ENCODE data around the gene EML4. TPM values are rescaled to one million over a fixed set of nuclear protein-coding genes. Genes with fewer than 3 reads are reported as not detected.

Gene EML4
- total RNA-seq, 1 donor = 88.1 TPM

GRCh38 chr2:42310007-42310515, 140.9 kb downstream of the EML4 start:
- no peak for TF ChIP-seq CTCF (IDR thresholded peaks at IDR 0.05; ENCODE audit: insufficient read depth, low read depth, low read length)
- no peak overlapping the region for H3K4me3 ChIP-seq (ENCODE audit: low read depth, low read length)
- no peak for DNase-seq (ENCODE audit: low read depth)

- TF ChIP-seq CTCF (IDR thresholded peaks at IDR 0.05; ENCODE audit: insufficient read depth, low read depth, low read length) = no peak
- no peak overlapping the region for H3K4me3 ChIP-seq (ENCODE audit: low read depth, low read length)
- DNase-seq (ENCODE audit: low read depth) = no peak
Measured at GRCh38 chr2:42312106-42312505, 143.0 kb downstream of the EML4 start.

DNA sequence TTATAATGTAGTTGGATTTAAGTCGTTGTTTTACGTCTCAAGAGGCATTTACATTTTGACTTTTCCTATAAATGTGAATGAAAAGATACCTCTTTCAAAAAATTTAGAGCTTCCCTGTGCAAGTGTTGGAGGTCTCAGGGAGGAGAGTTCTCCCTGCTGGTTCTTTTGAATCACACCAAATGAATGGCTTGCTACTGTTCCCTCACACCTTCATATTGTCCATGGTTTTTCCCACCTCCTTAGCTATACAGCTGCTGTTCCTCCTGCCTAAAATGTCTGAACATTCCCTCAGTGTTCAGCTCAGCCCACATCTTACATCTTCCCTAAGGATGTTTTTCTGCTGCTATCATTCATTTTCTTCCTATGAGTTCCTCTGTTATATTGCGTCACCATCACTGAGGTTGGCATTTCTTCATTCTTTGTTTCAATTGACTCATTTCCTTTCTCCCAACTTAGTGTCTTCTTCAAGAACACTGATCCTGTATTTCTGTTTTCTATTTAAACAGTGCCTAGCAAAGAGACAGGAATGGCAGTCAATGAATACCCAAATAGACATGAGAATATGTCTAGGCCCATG, 145.8 kb downstream of the EML4 start:
- no peak for TF ChIP-seq CTCF (IDR thresholded peaks at IDR 0.05; ENCODE audit: insufficient read depth, low read depth, low read length)
- DNase-seq (ENCODE audit: low read depth) = peak; percentile 85
- no peak overlapping the region for H3K4me3 ChIP-seq (ENCODE audit: low read depth, low read length)

- no peak for TF ChIP-seq CTCF (IDR thresholded peaks at IDR 0.05; ENCODE audit: insufficient read depth, low read depth, low read length)
- DNase-seq (ENCODE audit: low read depth) = no peak
- no peak overlapping the region for H3K4me3 ChIP-seq (ENCODE audit: low read depth, low read length)
Measured at GRCh38 chr2:42315844-42316470, 146.8 kb downstream of the EML4 start.

DNA sequence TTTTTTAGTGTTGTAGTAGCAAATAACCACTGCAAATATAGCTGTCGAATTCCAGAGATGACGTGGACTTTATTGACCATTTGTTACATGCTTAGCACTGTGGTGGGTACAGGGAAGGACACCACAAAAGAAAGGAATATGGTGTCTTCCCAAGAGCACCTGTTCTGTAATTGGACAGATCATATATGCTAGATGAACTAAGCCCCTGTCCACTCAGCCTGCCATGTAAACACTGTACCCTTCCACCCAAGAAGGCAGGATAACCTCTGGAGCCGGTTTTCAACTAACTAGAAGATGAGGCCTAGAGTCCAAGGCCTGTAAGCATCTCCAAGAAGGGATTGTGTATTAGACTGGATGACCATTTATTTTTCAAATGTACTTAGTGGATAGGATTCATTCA, 147.8 kb downstream of the EML4 start:
- TF ChIP-seq CTCF (IDR thresholded peaks at IDR 0.05; ENCODE audit: insufficient read depth, low read depth, low read length) = no peak

DNA sequence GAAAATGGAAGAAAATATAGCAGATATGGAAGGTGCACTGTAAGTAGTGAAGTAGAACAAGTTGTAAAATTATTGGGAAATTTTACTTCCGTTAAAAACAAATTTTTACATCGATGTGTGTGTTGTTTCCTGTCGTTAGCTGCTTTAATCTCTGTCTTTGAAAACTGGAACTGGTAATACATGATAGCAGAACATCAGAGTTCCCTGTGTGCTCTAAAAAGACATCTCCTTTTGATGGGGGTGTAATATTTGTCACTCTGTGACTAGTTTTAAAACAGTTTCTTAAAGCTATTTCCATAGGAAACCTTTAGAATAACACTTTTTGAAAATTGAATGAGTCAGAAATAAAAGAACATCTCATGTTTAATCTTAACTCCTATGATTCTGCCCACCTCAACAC, 148.3 kb downstream of the EML4 start:
- TF ChIP-seq CTCF (IDR thresholded peaks at IDR 0.05; ENCODE audit: insufficient read depth, low read depth, low read length) = no peak
- no peak for DNase-seq (ENCODE audit: low read depth)
- H3K4me3 ChIP-seq (ENCODE audit: low read depth, low read length) = no peak overlapping the region

More for the DNA sequence above, 147.8 kb downstream of the EML4 start:
- no peak overlapping the region for H3K4me3 ChIP-seq (ENCODE audit: low read depth, low read length)
- DNase-seq (ENCODE audit: low read depth) = no peak
